ENCODE measurements around the gene KIF6. TPM values are rescaled to one million over a fixed set of nuclear protein-coding genes. Genes with fewer than 3 reads are reported as not detected.

Gene KIF6
- total RNA-seq, 1 experiment from 2014 or later = not detected

- TF ChIP-seq ZBTB33 (IDR thresholded peaks at IDR 0.05; ENCODE audit: extremely low read depth, insufficient replicate concordance, low read length) (no peak), CTCF (IDR thresholded peaks at IDR 0.05 in 2 of 3, conservative IDR thresholded peaks at IDR 0.05 in 1 of 3; ENCODE audit: borderline replicate concordance in 1 of 3, insufficient read depth in 1 of 3, low read depth in 2 of 3, low read length in 2 of 3) (no peak)
Measured at GRCh38 chr6:39724787-39725631, at the start of gene KIF6 (continued).

GRCh38 chr6:39773782-39774181 is 48.6 kb upstream of the KIF6 start:
- ChIA-PET POLR2A (no interaction called here), CTCF (no interaction called here), RAD21 (ENCODE audit: low non-redundant PET in 1 of 2, low total read pairs in 2 of 2, uncharacterized antibody in 2 of 2, unreplicated experiment in 2 of 2) (no interaction called here)
- H4K20me1 ChIP-seq (ENCODE audit: insufficient read depth) = no peaks in the 10 kb centered on the region
- H3K4me3 ChIP-seq (replicated peaks in 1 of 2; ENCODE audit: low read depth in 1 of 2, low read length in 2 of 2) = no peak overlapping the region
- no peak overlapping the region for H3K27ac ChIP-seq (ENCODE audit: low read depth, low read length)
- H3K36me3 ChIP-seq (ENCODE audit: control insufficient read depth in 1 of 2, insufficient read depth in 2 of 2, low read length in 2 of 2) = no peaks in the 10 kb centered on the region
- no peaks in the 10 kb centered on the region for H3K79me2 ChIP-seq (ENCODE audit: insufficient read depth, low read length)
- no peak overlapping the region for H3K9ac ChIP-seq (ENCODE audit: low read length)
- BruUV-seq (replicated peaks) = no TSS peak
- no peak overlapping the region for H2AFZ ChIP-seq (ENCODE audit: low read depth, low read length, poor library complexity, severe bottlenecking)
- H3K4me1 ChIP-seq (ENCODE audit: control insufficient read depth in 1 of 2, insufficient read depth in 2 of 2, low read length in 2 of 2) = no peaks in the 10 kb centered on the region
- TF ChIP-seq YY1 (IDR thresholded peaks at IDR 0.05; ENCODE audit: extremely low read depth, insufficient replicate concordance, low read depth, low read length) (no peak), ZBTB33 (IDR thresholded peaks at IDR 0.05; ENCODE audit: extremely low read depth, insufficient replicate concordance, low read length) (no peak), SRF (IDR thresholded peaks at IDR 0.05; ENCODE audit: low read depth) (no peak), ELF1 (IDR thresholded peaks at IDR 0.05; ENCODE audit: borderline replicate concordance, low read depth) (no peak), RAD21 (IDR thresholded peaks at IDR 0.05; ENCODE audit: low read depth) (no peak), SIN3A (IDR thresholded peaks at IDR 0.05; ENCODE audit: low read depth) (no peak), JUND (IDR thresholded peaks at IDR 0.05) (no peak), ZFX (IDR thresholded peaks at IDR 0.05) (no peak), EZH2 (IDR thresholded peaks at IDR 0.05) (no peak), EGR1 (IDR thresholded peaks at IDR 0.05; ENCODE audit: low read depth) (no peak), SP1 (IDR thresholded peaks at IDR 0.05; ENCODE audit: low read depth) (no peak), CBX3 (IDR thresholded peaks at IDR 0.05; ENCODE audit: low read depth) (no peak)
- H3K27me3 ChIP-seq (ENCODE audit: insufficient read depth, low read length) = peaks cover 32% of the 10 kb centered on the region; the same call in 1 of the 2 replicates
- ATAC-seq = no peak
- H3K9me2 ChIP-seq (ENCODE audit: insufficient read depth) = no peaks in the 10 kb centered on the region
- no peak for DNase-seq (ENCODE audit: low read depth, low spot score)
- H3K4me2 ChIP-seq (ENCODE audit: low read length) = no peak overlapping the region
- no peaks in the 10 kb centered on the region for H3K9me3 ChIP-seq (ENCODE audit: control insufficient read depth in 1 of 2, insufficient read depth in 1 of 2, low read depth in 1 of 2, low read length in 2 of 2)
- intact Hi-C loops (cut with micrococcal nuclease) = no loop called here
